ENCODE measurements around the gene ZNF205. TPM values are rescaled to one million over a fixed set of nuclear protein-coding genes. Genes with fewer than 3 reads are reported as not detected.

The ZNF205 gene
- total RNA-seq, 1 donor from 2014 or later = 26.3 TPM

DNA sequence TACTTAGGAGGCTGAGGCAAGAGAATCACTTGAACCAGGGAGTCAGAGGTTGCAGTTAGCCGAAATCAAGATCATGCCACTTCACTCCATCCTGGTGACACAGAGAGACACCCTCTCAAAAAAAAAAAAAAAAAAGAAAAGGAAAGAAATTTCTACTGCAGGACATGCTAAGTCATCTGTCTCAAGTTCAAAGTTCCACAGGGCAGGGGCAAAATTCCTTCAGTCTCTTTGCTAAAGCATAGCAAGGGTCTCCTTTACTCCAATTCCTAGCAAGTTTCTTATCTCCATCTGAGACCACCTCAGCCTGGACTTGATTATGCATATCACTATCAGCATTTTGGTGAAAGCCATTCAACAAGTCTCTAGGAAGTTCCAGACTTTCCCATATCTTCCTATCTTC lies 27.9 kb upstream of the ZNF205 start:
- DNase-seq (ENCODE audit: extremely low read depth, low read depth, low spot score) = no peak

DNA sequence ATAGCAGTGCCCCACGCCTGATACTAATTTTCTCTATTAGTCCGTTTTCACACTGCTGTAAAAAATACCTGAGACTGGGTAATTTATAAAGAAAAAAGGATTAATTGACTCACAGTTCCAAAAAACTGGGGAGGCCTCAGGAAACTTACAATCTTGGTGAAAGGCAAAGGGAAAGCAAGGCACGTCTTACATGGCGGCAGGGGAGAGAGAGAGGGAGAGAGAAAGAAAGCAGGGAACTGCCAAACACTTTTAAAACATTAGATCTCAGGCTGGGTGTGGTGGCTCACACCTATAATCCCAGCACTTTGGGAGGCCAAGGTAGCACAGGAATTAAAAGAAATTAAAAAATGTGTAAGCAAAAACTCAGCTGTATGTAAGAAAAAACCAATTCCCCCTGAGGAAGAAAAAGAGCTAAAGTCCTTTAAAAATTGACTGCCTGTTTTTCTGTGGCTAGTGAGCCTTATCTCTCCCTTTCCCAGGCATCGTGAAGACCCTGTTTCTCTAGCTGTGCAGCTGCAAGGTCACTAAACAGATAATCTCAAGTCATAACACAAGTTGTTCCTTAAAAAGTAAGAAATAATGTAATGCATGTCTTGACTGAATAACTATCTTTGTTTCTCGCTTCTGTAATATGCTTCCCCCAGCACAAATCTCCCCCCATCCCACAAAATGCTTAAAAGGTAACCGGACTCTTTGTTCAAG lies 27.3 kb upstream of the ZNF205 start:
- no peak for DNase-seq (ENCODE audit: extremely low read depth, low read depth, low spot score)

DNA sequence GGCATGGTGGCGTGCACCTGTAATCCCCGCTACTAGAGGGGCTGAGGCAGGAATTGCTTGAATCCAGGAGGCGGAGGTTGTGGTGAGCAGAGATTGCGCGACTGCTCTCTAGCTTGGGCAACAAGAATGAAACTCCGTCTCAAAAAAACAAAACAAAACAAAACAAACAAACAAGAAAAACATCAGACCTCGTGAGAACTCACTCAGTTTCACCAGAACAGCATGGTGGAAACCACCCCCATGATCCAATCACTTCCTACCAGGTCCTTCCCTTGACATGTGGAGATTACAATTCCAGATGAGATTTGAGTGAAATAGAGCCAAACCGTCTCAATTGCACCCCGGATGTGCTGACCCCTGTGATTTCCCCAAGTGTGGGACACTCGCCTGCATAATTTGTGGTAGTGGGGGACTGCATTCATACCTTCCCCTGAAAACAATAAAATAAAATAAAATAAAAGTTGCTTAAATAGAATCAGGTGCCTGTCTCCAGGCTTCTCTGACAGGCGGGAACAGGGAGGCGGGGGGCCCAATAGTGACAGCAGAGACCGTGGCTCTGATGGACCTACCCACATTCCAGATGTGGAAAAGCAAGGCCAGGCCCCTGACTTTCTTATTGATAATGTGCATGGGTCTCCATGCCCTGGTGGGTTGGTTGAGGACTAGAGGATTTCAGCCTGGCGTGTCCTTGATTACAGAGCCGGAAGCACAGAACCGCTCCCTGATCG lies 26.4 kb upstream of the ZNF205 start:
- DNase-seq (ENCODE audit: extremely low read depth, low read depth, low spot score) = no peak

DNA sequence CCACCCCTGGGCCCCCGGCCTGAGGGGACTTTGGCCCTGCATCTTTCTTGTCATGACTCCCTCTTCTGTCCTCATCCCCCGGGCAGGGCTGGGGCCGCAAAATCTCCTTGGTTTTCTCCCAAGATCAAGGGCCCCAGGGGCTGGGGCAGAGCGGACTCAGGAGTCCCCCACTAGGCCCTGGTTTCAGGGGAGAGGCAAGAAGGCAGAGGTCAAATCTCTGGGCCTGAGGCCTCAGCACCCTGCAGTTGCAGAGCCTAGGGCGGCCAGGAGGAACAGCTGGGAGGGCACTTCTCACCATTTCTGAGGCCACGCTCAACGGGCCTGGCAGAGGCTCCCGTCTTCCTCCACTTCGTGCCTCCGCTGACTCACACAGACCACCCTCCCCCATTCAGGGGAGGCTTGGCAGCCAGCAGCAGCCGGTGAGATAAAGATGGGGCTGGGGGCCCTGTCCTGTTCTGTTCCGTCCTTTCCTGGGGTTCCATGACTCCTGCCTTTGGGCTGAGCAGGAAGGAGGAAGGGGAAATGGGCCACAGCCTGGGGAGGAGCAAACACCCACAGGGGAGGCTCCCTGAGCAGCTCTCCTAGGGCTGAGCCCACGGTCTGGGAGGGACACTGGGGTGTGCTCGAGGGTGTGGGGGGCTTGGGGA lies 25.7 kb upstream of the ZNF205 start:
- no peak for DNase-seq (ENCODE audit: extremely low read depth, low read depth, low spot score)

DNA sequence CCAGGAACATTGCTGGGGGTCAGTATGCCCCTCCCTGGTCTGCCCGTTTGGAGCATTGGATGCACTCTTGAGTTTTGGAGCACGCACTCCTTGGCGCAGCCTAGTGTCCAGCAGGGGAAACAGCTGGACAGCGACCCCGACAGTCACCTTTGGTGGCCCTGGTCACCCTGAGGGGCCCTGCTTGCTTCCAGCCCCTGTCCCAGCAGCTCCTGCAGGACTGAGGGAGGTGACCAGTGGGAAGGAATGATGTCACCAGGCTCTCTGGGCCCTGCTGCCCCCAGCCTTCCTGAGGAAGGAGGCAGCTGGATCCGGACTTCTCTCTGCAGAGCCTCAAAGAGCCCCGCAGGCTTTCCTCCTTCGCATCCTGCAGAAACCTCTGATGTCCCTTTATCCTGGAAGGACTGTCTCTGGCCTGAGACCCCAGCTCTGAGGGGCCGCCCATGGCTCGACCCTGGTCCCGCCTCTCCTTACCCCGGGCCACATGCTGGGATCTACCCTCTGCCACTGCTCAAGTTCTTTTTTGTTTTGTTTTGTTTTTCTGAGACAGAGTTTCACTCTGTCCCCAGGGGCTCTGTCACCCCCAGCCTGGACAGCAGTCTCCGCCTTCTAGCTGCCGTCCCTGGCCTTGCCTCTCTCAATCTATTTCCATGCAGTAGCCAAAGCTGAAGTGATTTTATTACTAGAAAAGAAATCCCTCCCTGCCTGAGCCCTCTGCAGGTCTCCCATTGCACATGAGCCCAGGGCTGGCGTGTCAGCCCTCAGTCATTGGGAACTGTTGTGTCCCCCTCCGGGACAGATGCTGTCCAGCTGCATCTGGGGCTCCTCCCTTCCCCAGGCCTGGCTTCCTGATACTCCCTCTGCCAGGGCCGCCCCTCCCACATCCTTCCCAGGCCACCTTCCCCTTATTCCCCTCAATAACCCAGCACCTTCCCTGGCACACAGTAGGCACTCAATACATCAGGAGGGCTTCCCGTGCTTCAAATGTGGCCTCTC lies 24.8 kb upstream of the ZNF205 start:
- DNase-seq (ENCODE audit: extremely low read depth, low read depth, low spot score) = no peak

DNA sequence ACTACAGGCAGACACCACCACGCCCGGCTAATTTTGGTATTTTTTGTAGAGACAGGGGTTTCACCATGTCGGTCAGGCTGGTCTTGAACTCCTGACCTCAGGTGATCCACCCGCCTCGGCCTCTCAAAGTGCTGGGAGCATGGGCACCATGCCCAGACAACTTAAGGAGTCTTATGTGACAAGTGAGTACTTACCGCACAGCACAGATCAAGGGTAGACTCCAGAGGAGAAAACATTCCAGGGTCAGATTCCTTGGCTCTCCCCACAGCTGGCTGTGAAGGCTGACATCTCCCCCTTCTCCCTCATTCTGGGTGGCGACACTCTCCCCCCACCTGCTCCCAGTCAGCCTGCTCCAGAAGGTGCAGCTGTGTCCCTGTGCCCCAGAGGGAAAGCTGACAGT lies 23.9 kb upstream of the ZNF205 start:
- DNase-seq (ENCODE audit: extremely low read depth, low read depth, low spot score) = no peak

DNA sequence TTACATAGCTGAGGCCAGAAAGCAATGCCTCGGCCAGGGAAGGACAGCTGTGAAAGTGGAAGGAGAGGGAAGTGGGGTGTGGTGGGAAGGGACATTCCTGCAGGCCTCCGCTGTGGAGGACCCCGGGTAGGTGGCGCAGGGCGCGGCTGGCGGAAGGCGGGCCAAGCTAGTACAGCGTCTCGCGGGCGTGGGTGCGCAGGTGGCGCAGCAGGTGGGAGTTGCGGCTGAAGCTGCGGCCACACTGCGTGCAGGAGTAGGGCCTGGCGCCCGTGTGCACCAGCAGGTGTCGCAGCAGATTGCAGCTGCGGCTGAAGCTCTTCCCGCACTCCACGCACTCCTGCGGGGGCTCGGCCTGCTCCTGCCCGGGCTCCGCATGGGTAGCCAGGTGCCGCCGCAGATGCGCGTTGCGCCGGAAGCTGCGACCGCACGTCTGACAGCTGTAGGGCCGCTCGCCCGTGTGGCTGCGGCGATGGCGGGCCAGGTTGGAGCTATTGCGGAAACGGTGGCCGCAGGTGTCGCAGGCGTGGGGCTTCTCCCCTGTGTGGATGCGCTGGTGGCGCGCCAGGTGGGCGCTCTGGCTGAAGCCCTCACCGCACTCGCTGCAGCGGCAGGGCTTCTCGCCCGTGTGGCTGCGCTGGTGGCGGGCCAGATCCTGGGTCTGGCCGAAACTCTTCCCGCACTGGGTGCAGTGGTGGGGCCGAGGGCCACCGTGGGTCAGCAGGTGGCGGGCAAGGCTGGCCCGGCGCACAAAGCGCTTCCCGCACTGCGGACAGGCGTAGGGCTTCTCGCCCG lies 23.3 kb upstream of the ZNF205 start:
- no peak for DNase-seq (ENCODE audit: extremely low read depth, low read depth, low spot score)

DNA sequence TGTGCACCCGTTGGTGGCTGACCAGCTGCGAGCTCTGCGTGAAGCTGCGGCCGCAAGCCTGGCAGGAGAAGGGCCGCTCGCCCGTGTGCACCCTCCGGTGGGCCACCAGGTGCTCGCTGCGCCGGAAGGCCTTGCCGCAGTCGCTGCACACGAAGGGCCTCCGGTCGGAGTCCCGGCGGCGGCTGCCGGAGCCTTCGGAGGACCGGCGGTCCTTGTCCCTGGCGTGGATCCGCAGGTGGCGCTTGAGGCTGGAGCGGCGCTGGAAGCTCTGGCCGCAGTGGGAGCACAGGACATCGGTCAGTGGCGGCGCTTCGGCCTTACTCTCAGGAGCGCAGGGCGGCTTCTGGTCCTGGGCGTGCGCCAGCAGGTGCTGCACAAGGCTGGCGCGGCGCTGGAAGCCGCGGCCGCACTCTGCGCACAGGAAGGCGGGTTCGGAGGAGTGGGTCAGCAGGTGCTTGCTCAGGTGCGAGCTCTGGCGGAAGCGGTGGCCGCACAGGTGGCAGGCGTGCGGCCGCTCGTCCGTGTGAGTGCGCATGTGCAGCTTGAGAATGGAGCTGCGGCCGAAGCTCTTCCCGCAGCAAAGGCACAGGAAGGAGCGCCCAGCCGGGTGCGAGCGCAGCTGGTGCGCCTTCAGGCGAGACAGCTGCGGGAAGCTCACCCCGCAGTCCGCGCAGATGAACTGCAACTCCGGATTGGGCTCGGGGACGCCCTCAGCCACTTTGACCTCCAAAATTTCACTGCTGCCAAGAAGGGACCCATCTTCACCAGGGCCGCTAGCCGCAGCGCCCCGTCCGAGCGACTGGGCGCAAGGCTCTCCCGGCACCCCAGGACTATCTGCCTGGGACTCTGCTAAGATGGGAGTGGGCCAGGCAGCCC lies 22.4 kb upstream of the ZNF205 start:
- no peak for DNase-seq (ENCODE audit: extremely low read depth, low read depth, low spot score)

DNA sequence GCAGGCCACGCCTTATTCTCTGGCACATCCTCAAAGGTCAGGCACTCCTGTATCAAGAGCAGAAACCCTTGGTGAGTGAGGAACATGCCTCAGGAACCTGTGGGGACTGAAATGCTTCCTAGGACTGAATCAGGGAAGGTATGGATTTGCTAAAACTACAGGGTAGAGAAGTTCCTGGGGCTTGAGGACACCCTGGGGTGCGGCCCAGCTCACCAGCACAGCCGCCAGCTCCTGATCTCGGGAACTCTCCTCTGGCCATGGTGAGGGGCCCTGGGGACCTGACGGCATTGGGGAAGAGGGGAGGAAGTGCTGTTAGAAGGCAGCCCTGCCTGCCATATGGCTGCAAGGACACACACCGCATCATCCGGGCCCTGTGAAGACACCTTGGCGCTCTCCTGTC lies 20.8 kb upstream of the ZNF205 start:
- DNase-seq (ENCODE audit: extremely low read depth, low read depth, low spot score) = no peak

DNA sequence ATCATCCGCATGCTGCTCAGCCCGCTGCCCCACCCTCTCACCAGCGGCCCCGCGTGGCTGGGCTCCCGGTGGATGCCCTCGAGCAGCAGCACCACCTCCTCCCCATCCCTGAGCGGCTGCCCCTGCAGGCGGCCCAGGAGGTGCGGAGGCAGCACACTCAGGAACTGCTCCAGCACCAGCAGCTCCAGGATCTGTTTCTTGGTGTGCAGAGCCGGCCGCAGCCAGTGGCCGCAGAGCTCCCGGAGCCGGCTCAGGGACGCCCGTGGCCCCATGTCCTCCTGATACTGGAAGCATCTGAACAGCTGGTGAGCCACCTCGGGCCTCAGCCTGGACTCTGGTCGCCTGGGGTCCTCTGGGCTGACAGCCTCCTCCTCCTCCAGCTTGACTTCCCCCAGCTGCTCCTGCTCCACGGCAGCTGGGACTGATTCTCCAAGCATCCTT lies 19.9 kb upstream of the ZNF205 start:
- DNase-seq (ENCODE audit: extremely low read depth, low read depth, low spot score) = no peak

DNA sequence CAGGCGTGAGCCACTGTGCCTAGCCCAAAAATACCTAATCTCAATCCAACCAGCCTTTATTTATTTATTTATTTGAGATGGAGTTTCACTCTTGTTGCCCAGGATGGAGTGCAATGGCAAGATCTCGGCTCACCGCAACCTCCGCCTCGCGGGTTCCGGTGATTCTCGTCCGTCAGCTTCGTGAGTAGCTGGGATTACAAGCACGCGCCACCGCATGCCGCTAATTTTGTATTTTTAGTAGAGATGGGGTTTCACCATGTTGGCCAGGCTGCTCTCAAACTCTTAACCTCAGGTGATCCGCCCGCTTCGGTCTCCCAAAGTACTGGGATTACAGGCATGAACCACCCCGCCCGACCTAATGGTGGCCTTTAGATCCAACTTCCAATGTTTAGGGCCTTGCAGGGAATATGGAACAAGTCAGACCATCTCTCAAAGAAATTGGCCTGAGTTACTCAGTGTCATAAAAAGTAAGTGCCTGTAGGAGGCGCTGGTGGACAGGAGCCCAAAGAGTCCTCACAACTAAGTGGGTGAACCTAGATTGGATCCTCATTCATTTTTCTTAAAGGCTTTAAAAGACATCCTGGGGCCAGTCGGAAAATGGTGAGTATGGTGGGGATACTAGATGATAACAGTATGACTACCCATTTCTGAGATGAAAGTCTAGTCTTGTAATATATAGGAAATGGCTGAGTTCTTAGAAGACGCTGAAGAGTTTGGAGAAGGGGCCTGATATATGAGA lies 17.9 kb upstream of the ZNF205 start:
- no peak for DNase-seq (ENCODE audit: extremely low read depth, low read depth, low spot score)

DNA sequence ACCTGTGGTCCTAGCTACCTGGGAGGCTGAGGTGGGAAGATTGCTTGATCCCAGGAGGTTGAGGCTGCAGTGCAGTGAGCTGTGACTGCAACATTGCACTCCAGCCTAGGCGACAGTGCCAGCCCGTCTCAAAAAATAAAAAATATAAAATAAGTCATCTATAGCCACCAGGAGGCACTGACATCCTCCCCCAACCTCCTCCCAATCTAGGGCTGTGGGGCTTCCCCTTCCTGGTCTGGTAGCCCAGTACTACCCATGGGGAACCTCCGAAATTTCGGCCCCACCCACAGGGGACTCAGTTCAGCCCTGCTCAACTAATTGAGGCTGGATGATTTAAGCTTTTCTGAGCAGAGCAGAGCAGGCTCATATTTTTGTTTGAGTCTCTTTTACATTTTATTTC lies 16.5 kb upstream of the ZNF205 start:
- no peak for DNase-seq (ENCODE audit: extremely low read depth, low read depth, low spot score)

DNA sequence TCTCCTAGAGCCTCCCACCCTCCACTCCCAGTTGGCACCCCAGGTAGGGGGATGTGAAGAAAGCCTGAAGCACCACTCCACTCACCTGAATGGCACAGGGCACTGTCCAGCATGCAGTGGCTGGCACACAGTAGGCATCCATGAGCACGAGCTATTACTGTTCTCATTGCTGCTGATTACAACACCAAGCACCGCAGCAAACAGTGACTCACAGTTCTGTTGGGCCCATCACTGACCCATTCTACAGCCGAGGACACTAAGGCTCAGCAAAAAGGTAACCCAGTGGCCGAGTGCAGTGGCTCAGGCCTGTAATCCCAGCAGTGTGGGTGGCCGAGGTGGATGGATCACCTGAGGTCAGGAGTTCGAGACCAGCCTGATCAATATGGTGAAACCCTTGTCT lies 16.0 kb upstream of the ZNF205 start:
- DNase-seq (ENCODE audit: extremely low read depth, low read depth, low spot score) = no peak

DNA sequence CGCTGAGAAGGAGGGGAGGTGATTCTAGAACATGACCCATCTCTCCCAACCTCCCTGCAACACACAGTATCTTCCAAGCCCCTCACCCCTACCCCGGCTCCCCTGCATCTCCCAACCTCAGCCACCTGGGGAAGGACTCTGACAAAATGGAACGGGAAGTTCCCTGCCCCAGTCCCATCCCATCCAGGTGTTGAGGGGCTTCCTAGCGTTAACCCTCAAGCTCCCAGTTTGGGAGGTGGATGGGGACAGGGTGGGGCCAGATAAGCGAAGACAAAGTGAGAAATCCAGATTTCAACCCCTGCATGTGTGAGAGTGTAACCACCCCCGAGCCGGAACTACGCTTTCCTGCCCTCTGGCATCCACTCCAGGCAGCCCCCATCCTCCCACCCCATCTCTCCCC lies 15.1 kb upstream of the ZNF205 start:
- no peak for DNase-seq (ENCODE audit: extremely low read depth, low read depth, low spot score)

DNA sequence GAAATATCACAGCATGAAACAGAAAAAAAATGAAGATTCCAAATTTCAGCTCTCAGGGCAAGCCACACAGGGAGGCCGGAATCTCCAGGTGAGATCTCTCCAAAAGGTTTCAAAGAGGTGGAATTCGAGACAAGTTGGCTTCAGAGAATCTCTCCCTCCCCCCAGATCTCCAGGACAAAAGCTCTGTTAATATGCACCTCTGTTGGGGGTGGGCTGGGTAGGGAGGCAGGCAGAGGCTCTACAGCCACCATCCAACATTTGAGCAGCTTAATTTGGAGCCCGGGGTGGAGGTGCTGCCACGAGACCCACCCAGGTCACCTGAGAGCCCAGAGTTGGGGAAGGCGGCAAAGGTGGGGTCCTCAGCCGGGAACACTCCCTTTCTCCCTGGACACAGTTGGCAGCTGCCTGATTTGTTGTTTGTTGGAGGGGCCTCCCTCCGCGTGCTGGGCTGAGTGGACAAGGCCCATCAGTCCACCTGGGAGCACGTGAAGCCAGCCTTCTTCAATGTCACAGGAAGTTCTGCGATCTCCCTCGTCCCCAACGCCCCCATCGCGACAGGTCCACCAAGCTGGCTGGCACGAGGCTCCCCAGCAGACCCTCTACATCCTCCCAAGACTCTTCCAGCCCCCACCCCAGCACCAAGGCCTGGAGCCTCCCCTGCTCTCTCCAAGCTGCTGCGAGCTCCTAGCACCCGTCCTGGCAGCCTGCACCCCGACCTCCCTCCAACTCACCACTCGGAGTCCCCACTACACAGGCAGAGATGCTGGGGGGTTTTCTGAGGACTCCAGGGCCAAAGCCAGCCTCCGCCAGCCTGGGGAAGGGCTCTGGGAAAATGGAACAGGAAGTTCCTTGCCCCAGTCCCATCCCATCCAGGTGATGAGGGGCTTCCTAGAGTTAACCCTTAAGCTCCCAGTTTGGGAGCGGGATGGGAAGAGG lies 13.7 kb upstream of the ZNF205 start, which contains the start of gene ZSCAN10:
TSS of gene ZSCAN10 (minus strand) at position 836 of the 936 bp plus-strand sequence. CDS start 6,357 bp downstream, outside the sequence.
- DNase-seq (ENCODE audit: extremely low read depth, low read depth, low spot score) = no peak

DNA sequence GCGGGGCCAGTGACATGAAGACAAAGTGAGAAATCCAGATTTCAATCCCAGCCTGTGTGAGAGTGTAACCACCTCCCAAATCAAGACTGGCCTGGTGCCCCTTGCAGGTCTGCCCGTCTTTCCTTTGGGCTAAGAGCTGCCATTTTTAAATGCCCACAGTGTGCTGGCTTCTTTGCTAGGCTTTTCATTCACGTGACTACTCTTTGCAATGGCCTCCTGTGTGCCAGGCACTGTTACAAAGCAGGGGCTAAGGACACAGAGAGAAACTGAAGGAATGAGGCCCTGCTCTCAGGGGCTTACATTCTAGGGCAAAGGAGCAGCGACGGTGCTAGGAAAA lies 13.0 kb upstream of the ZNF205 start:
- DNase-seq (ENCODE audit: extremely low read depth, low read depth, low spot score) = no peak

All from glomerular endothelial cell (primary cell).